NCI-H2227 treated with DMSO at 0.1 percent for 48 hours (cell line): ENCODE measurements around the gene TRIM24.
"Not testable (repeated sequence)": the region's sequence is repeated elsewhere in the genome, so short reads cannot be mapped to it uniquely, and the experiment has no call there.

Experiments
- DNase-seq: peaks from one replicate; lab custom pipeline; 2025; lab: John Stamatoyannopoulos, UW

The TRIM24 gene

GRCh38 chr7:138460649-138461607 is 869 bp downstream of the TRIM24 start:
- peak; percentile 39 for DNase-seq

DNA sequence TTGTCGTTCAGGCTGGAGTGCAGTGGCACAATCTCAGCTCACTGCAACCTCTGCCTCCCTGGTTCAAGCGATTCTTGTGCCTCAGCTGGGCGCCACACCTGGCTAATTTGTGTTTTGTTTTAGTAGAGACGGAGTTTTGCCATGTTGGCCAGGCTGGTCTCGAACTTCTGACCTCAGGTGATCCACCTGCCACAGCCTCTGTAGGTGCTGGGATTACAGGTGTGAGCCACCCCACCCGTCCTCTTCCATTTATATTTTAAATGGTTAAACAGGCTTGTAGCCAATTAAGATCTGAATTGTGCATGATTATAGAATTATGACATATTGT is 3.2 kb downstream of the TRIM24 start:
- not testable (repeated sequence) for DNase-seq

DNA sequence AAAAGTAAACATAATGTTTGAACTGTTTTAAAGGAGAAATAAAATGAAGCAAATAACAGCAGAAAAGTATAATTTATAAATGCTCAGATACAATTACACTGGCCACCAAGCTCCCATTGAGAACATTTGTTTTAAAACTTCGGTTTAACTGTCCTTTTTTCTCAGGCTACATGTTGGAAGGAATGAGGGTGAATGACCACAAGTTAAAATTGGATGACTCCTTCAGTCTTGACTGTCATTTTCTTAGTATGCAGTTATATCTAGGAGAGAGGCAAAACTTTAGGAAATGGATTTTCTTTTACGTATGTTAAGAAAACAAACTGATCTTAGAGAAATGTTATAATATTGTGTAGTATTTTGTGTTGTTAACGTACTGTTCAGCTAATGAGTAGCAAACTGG is 5.0 kb downstream of the TRIM24 start:
- DNase-seq: no peak

- DNase-seq: not testable (repeated sequence)
These were observed 6.2 kb downstream of the TRIM24 start for GRCh38 chr7:138466069-138466756.

DNA sequence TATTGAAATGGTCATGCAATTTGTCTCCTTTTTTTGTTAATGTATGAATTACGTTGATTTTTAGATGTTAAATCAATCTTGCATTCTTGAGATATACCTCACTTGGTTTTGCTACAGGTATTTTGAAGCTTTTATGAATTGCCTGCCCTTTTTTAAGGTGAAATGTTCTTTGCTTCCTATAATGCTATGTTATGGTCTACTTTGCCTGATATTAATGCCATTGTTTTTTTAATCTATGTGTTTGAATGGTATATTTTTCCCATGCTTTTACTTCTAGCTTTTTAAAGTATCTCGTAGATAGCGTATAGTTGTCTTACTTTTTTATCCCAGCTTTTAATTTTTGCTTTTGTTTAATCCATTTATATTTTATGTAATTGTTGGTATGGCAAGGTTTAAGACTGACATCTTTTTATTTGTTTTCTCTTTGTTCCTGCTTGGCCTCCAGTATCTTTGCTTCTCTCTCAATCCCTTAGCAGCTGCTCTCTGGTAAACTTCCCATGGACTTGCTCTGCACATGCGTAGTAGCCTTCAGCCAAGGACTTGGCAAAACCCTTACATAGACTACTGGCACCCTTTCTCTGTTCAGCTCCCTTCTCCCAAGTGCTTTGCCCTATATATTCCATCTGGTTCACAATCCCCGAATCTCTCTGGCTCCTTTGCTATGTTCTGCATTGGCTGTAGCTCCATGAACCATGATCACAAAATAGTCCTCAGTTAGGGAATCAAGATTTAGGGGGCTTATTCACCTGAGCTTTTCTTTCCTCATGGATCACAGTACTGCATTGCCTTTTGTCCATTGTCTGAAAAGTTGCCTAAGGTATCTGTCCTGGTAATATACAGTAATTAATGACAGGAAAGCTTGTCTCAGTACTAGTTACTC is 8.4 kb downstream of the TRIM24 start:
- DNase-seq: no peak

DNA sequence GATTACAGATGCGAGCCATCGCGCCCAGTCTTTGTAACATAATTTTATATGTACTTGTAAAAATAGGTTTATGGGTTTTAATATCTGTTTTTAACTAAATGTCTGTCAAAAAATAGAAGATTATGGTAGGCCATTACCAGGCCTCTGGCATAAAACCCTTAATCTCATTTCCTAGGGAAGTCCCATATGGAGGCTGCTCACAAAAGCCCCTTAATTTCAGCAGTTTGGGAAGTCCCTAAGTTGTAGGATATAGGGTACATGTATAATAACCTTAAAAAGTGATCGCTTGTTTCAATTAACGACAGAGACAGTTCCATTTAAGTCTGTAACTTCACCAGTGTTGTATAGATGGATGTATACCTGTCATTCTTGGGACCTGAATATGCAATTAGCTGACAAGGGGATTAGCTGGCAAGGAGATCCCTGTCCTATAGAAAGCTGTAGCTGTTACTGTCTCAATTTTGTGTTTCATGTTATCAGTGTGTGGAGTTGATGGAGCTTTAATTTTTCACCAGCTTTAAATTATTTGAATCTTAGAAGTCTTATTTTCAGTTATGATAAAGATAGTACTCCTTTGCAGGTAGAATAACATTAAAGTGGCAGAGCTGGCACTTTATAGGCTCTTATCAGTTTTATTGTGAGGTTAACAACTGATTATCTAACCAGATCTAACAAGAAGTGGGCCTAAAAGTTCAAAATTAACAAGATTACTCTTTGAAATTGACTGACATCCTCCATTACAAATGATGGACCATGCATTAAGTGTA is 10.5 kb downstream of the TRIM24 start:
- no peak for DNase-seq

GRCh38 chr7:138472292-138473079 is 12.4 kb downstream of the TRIM24 start:
- DNase-seq: no peak

DNA sequence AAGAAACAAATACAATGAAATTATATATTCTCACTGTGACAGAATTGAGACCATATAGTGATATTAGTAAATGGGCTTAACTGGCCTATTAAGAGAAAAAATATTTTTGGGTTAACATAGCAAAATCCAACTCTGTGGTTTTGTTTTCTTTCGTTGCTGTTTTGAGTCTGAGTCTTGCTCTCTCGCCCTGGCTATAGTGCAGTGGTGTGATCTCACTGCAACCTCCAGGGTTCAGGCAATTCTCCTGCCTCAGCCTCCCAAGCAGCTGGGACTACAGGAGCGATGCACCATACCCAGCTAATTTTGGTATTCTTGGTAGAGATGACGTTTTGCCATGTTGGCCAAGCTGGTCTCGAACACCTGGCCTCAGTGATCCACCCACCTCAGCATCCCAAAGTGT is 15.3 kb downstream of the TRIM24 start:
- DNase-seq: no peak

GRCh38 chr7:138477081-138477578 is 17.1 kb downstream of the TRIM24 start:
- DNase-seq: no peak

DNA sequence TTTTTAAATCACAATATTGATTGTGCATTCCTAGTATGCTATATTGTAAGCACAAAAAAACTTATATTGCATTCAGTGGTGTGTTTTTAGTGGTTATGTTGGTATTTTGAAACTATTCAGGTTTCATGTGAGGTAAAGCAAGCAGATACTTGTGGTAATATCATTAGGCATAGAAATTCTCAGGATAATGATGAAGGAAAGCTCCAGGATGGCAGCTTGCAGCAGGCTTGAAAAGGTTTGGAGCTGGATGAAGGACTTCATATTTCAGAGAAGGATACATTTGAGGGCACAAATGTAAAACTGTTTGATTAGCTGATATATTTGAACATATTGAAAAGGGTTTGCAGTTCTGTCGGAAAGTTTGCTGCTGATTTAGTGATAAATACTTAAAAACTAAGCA is 17.5 kb downstream of the TRIM24 start:
- no peak for DNase-seq

DNA sequence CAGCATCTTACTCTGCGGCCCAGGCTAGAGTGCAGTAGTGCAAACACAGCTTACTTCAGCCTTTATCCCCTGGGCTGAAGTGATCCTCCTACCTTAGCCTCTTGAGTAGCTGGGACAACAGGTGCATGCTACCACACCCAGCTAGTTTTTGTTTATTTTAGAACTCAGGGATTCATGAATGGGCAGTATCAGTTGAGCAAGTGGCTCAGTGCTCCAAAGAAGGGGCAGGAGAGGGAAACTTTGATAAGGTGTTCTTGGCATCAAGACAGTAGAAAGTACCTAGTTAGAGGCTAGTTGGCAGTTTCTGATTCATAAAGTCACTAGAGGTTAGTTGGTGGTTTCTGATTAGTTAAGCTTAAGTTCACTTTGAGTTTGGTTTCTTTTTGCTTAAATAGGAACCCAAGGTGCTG is 18.4 kb downstream of the TRIM24 start:
- no peak for DNase-seq

- DNase-seq: no peak
These were observed 20.5 kb downstream of the TRIM24 start for GRCh38 chr7:138480527-138480926.

GRCh38 chr7:138481447-138482380 is 21.7 kb downstream of the TRIM24 start:
- DNase-seq: no peak

DNA sequence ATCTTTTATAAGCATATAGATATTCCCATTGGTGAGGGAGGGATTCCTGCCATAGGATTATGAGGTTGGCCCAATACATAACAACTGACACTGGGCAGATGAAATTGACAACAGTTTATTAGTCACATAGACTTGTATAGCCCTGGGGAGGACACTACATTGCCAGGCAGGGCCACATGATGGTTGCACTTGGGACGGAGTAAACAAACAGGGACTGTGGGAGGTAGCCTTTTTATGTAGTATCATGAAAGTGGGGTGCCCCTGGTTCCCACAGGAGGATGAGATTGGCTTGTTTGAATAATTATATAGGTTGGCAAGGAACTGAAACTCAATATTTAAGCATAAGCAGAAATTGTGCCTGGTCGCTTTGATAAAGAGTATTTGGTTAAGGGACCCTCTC is 23.5 kb downstream of the TRIM24 start:
- no peak for DNase-seq

- not testable (repeated sequence) for DNase-seq
These were observed 25.4 kb downstream of the TRIM24 start for GRCh38 chr7:138485508-138485907.

- not testable (repeated sequence) for DNase-seq
These were observed 29.1 kb downstream of the TRIM24 start for GRCh38 chr7:138489139-138489538.

- no peak for DNase-seq
These were observed 31.7 kb downstream of the TRIM24 start for GRCh38 chr7:138491612-138492386.

DNA sequence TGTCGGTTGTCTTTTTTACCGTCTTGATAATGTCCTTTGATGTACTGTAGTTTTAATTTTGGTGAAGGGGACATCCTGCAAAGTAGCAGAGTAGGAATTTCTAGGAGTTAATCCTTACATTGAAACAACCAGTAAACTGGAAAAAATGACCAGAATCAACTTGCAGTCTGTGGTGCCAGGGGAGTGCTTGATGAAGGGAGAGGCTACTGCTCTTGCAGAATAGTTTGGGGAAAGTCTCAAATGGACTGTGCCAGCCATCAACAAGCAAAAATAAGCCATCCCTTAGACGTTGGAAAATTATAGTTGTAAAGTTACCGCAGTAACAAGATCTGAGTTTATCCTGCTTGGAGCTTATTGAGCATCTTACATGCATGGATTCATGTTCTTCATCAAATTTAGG is 32.4 kb downstream of the TRIM24 start:
- no peak for DNase-seq

DNA sequence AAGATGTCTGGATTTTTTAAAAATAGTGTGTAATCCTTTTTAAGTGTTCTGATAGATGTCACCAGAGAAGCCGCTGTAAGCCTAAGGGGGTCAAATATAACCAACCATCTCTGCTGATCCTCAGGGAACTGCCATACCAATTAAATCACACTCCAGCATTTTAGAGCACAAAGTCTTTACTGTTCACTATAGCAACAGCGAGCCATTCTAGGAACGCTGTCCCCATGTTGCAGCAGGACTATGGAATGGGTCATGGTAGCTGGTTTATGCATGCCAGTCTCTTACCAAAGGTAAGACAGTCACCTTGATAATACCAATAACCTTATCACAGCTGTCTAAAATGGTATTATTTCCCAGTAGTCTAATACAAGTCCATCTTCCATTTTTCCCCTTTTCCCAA is 33.5 kb downstream of the TRIM24 start:
- no peak for DNase-seq
